HG03175 (cell line): Measurements from ENCODE around the gene GDPD4.

ENCODE experiments used
- ATAC-seq: cut with Tn5 transposase; IDR thresholded peaks from one replicate; pipeline ENCODE4 v1.9.1; 2021; ENCODE audit warnings: mild to moderate bottlenecking, moderate library complexity; ENCODE audit not compliant: unreplicated experiment

GDPD4 gene

GRCh38 chr11:77176996-77177395, 124.5 kb downstream of the GDPD4 start:
- no peak for ATAC-seq

- no peak for ATAC-seq
Measured at GRCh38 chr11:77175869-77176539, 125.5 kb downstream of the GDPD4 start.

- no peak for ATAC-seq
Measured at GRCh38 chr11:77175021-77175842, 126.3 kb downstream of the GDPD4 start.

DNA sequence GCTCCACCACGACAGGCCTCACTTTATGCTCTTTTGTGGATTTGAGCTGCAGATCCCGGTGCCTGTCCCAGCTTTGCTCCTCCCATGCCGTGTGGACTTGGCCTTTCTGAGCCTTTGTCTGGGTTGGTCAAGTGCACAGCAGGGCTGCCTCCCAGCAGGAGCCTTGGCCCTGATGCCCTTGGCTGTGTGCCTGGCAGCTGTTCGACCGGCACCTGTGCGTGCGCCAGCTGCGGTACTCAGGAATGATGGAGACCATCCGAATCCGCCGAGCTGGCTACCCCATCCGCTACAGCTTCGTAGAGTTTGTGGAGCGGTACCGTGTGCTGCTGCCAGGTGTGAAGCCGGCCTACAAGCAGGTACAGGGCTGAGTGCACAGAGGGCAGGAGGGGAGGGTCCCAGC, 126.9 kb downstream of the GDPD4 start:
- no peak for ATAC-seq

GRCh38 chr11:77173494-77173893, 128.0 kb downstream of the GDPD4 start:
- no peak for ATAC-seq

- ATAC-seq = no peak
Measured at GRCh38 chr11:77172666-77172982, 128.9 kb downstream of the GDPD4 start.

GRCh38 chr11:77171885-77172665, 129.4 kb downstream of the GDPD4 start:
- no peak for ATAC-seq

DNA sequence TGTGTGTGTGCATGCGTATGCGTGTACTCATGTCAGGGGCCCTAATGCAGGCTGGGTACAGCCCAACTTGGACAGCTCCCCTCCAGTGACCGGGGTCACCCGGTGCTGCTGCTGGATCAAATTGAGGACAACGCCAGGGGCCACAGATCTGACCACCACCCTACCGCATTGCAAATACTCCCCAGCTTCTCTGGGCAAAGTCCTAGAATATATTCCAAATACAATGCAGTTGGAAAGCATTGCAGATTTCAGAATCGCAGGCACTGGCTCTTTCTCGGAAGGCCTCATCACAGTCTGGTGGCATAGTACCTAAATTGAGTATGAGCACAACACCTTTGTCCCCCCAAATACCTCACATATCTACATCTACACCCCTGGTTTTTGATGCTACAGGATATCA, 130.2 kb downstream of the GDPD4 start:
- no peak for ATAC-seq

- ATAC-seq = no peak
Measured at GRCh38 chr11:77170107-77170506, 131.4 kb downstream of the GDPD4 start.

GRCh38 chr11:77167791-77168190, 133.7 kb downstream of the GDPD4 start:
- no peak for ATAC-seq

GRCh38 chr11:77167111-77167626, 134.3 kb downstream of the GDPD4 start:
- no peak for ATAC-seq
